Activated gamma-delta T cell treated with anti-CD3 and anti-CD28 coated beads, Interleukin-2, amount 50 U/mL, for 16 hours (primary cell): ENCODE measurements around the gene SPDYE9.
"Not testable (repeated sequence)": the region's sequence is repeated elsewhere in the genome, so short reads cannot be mapped to it uniquely, and the experiment has no call there.

Experiments used
- DNase-seq: peaks from one replicate; pipeline ENCODE4 v3.0.0-alpha.2; 2020; ENCODE audit warnings: low read depth

SPDYE9 gene

DNA sequence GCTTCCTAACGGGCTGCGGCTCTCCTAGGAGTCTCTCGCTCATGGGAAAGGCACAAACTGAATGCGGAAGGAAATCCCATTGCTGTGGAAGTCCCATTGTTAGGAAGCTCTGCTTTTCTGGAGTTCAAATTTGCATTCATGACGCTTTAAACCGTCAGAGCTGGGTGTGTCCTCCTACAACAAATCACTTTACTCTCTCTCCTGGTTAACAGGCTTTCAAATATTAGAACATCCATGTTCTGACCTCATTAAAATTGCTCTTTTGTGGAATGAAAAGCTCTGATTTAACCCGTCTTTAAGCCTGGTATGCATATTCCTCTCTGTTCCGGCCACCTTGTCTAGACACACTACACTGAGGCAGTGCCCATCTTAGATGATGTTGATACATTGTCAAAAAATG lies at the start of gene SPDYE9:
SPDYE9 (minus strand) TSS at position 101 of the 400 bp plus-strand sequence. CDS start 1,800 bp downstream, outside the sequence.
- not testable (repeated sequence) for DNase-seq

DNA sequence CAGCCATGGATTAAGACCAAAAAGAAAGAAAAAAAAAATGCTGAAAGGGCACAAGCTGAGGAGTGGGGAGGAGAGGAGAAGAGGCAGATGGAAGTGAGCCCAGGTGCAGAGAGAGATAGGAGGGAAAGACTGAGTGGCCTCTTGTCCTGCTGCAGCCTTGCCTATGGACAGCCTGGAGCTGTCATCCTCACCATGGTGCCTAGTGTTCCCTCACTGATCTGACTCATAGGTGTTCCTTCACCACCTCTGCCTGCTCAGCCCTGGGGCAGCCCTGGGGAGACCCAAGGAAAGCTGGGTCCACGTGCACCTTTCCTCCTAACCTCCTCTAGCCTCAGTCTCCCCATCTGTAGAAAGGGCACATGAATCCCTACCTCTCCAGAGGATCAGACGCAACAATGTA lies 49.0 kb upstream of the SPDYE9 start:
- DNase-seq, result not testable (repeated sequence)

GRCh38 chr7:73132651-73133217 lies 46.9 kb upstream of the SPDYE9 start:
- not testable (repeated sequence) for DNase-seq

- DNase-seq, result not testable (repeated sequence)
Observed at GRCh38 chr7:73130612-73131011, 44.8 kb upstream of the SPDYE9 start.

DNA sequence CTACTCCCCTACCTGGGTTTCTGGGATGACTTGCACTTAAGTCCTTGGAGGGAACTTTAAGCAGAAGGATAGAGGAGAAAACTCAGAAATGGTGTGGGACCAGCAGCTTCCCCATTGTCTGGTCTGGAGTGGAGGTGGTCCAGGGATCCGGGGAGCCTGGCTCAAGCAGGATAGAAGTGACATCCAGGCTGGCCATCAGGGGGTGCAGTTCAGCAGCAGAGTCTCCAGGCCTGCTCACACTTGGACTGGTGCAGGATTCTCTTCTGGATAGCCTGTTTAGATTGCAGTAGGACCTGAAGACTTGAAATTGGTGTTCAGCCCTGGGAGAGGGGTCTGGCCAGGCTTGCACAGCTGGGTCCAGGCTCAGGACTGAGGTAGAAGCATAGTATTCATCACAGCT lies 38.3 kb upstream of the SPDYE9 start:
- not testable (repeated sequence) for DNase-seq

- not testable (repeated sequence) for DNase-seq
Observed at GRCh38 chr7:73122778-73123447, 37.1 kb upstream of the SPDYE9 start.

DNA sequence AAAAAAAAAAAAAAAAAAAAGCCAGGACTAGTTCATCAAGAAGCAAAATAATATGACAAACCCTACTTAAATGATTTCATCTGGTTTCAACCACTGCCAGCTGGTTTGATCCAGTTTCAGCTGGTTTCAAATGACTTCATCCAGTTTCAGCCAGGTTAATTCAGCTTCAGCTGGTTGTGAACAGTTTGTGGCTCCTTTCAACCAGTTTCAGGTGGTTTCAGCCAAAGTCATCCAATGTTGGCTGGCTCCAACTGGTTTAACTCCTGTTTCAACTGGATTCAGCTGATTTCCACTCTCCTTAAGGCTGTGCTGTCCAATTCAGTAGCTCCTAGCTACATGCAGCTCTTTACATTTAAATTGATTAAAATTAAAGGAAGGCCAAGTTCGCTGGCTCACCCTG lies 32.3 kb upstream of the SPDYE9 start:
- not testable (repeated sequence) for DNase-seq

DNA sequence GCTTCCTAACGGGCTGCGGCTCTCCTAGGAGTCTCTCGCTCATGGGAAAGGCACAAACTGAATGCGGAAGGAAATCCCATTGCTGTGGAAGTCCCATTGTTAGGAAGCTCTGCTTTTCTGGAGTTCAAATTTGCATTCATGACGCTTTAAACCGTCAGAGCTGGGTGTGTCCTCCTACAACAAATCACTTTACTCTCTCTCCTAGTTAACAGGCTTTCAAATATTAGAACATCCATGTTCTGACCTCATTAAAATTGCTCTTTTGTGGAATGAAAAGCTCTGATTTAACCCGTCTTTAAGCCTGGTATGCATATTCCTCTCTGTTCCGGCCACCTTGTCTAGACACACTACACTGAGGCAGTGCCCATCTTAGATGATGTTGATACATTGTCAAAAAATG lies 28.0 kb downstream of the SPDYE9 start, which contains the start of gene SPDYE11:
SPDYE11 (minus strand) TSS at position 101 of the 400 bp plus-strand sequence. CDS start 1,800 bp downstream, outside the sequence.
- not testable (repeated sequence) for DNase-seq

- not testable (repeated sequence) for DNase-seq
Observed at GRCh38 chr7:73029666-73030065, 56.2 kb downstream of the SPDYE9 start, which contains the start of gene SPDYE8. TSS of gene SPDYE8 (minus strand) at chr7:73029766. CDS start at chr7:73027966, 1,800 bp downstream.
